Sigmoid colon (tissue), 7 donors: ENCODE measurements around the gene HEATR5A. TPM values are rescaled to one million over a fixed set of nuclear protein-coding genes. Genes with fewer than 3 reads are reported as not detected.

Source experiments
- DNase-seq: peaks from one replicate; pipeline ENCODE4 v3.0.0-alpha.2; 2019
- H3K27ac ChIP-seq, 4 donors: fragments of 200-600 bp; sonication (generic); one replicate each; pipeline ENCODE4 v1.5.1; 2016 to 2019; ENCODE audit warnings: mild to moderate bottlenecking in 1 of 4
- H3K27me3 ChIP-seq, 3 donors: fragments of 200-600 bp; sonication (generic); one replicate each; pipeline ENCODE4 v1.5.1; 2019; ENCODE audit warnings: mild to moderate bottlenecking in 1 of 3
- H3K36me3 ChIP-seq, 4 donors: fragments of 200-600 bp; sonication (generic); one replicate each; pipeline ENCODE4 v1.5.1; 2016 to 2019
- H3K4me1 ChIP-seq, 4 donors: fragments of 200-600 bp; sonication (generic); one replicate each; pipeline ENCODE4 v1.5.1; 2017 to 2019
- H3K4me3 ChIP-seq, 4 donors: fragments of 200-600 bp; sonication (generic); one replicate each; pipeline ENCODE4 v1.5.1; 2017 to 2019; ENCODE audit warnings: mild to moderate bottlenecking in 2 of 4, moderate library complexity in 1 of 4
- H3K9me3 ChIP-seq, 4 donors: fragments of 200-600 bp in 3 of 4; sonication (generic) in 3 of 4; one replicate each; pipeline versions ENCODE4 v1.5.1 to v1.6.1; 2013 to 2019
- CTCF ChIP-seq, 4 experiments: fragments of 450-650 bp in 3 of 4; fragments of 200-600 bp in 1 of 4; IDR thresholded peaks; one replicate each; pipeline ENCODE4 v1.5.1; 2016 to 2019; ENCODE audit warnings: antibody characterized with exemption in 4 of 4, mild to moderate bottlenecking in 3 of 4, moderate library complexity in 2 of 4
- EP300 ChIP-seq, 4 donors: sonication (generic); formaldehyde crosslinking; IDR thresholded peaks; one replicate each; pipeline ENCODE4 v1.6.1; 2017; ENCODE audit warnings: antibody characterized with exemption in 4 of 4
- POLR2A ChIP-seq, 2 donors: fragments of 450-650 bp; IDR thresholded peaks; one replicate each; pipeline ENCODE4 v1.6.1; 2016; ENCODE audit warnings: antibody characterized with exemption in 2 of 2, mild to moderate bottlenecking in 2 of 2, moderate library complexity in 2 of 2
- POLR2AphosphoS5 ChIP-seq, 4 donors: sonication (generic); formaldehyde crosslinking; IDR thresholded peaks; one replicate each; pipeline ENCODE4 v1.6.1; 2017; ENCODE audit warnings: antibody characterized with exemption in 4 of 4
- WGBS, 2 donors: extraction: QIAGEN DNeasy Blood & Tissue Kit; methylation state at CpG; one replicate each; pipeline ENCODE4 v1.1.7; 2013; 5-methylcytosine and 5-hydroxymethylcytosine counted together
- intact Hi-C: fragments of 100-400 bp; cut with DNase I; formaldehyde crosslinking; loops from one replicate; pipeline ENCODE4 v1.15.1; 2023
- polyA plus RNA-seq, 3 donors: library from polyadenylated mRNA; stranded (reverse); fragments of 200-250 nt; gene quantifications; one replicate each; pipeline ENCODE4 v1.2.3, GENCODE V29; 2013
- total RNA-seq, 4 donors: library from RNA; depleted of rRNA; stranded (reverse); fragments of >200 nt; gene quantifications; one replicate each; pipeline ENCODE4 v1.1.0, GENCODE V29; 2016
- donor health status: healthy with polysubstance abuse.
- donor health status: Bipolar disorder and iron deficiency.
- donor health status: healthy.

HEATR5A gene
- total and polyA plus RNA-seq, 7 donors: 9.3 to 41.9 (median 28.7) TPM

GRCh38 chr14:31275731-31276130, 144.6 kb downstream of the HEATR5A start:
- no peak for DNase-seq
- no peak for TF ChIP-seq EP300 (IDR thresholded peaks at IDR 0.05)
- TF ChIP-seq POLR2A (IDR thresholded peaks at IDR 0.05): no peak
- TF ChIP-seq POLR2AphosphoS5 (IDR thresholded peaks at IDR 0.05): no peak
- no peak for TF ChIP-seq CTCF (IDR thresholded peaks at IDR 0.05)
- Histone ChIP-seq H3K27me3 (no peaks in the 10 kb centered on the region), H3K4me1 (no peaks in the 10 kb centered on the region), H3K27ac (no peak overlapping the region), H3K9me3 (peaks cover 0 to 2% (median 0%) of the 10 kb centered on the region in 4 donors), H3K4me3 (no peak overlapping the region), H3K36me3 (no peaks in the 10 kb centered on the region)
- intact Hi-C loops: no loop called here

GRCh38 chr14:31271648-31272047, 148.7 kb downstream of the HEATR5A start:
- Histone ChIP-seq H3K4me1 (no peaks in the 10 kb centered on the region), H3K4me3 (no peak overlapping the region), H3K9me3 (no peaks in the 10 kb centered on the region), H3K27me3 (no peaks in the 10 kb centered on the region), H3K36me3 (no peaks in the 10 kb centered on the region), H3K27ac (no peak overlapping the region)
- intact Hi-C loops: no loop called here
- TF ChIP-seq EP300 (IDR thresholded peaks at IDR 0.05) (no peak), POLR2AphosphoS5 (IDR thresholded peaks at IDR 0.05) (no peak), POLR2A (IDR thresholded peaks at IDR 0.05) (no peak)
- no peak for DNase-seq
- WGBS, 2 donors: 95 to 97% methylated on average over 8 of the region's 8 CpGs

- Histone ChIP-seq H3K27me3 (no peaks in the 10 kb centered on the region), H3K9me3 (no peaks in the 10 kb centered on the region), H3K27ac (no peak overlapping the region), H3K36me3 (no peaks in the 10 kb centered on the region), H3K4me3 (no peak overlapping the region), H3K4me1 (peaks cover 0 to 8% (median 3%) of the 10 kb centered on the region in 4 donors)
- DNase-seq: no peak
- intact Hi-C loops: no loop called here
- WGBS, 2 donors: 77 to 79% methylated on average over 4 of the region's 4 CpGs
- TF ChIP-seq CTCF (IDR thresholded peaks at IDR 0.05) (peak in 1 of 4 experiments; percentile 13), POLR2A (IDR thresholded peaks at IDR 0.05) (no peak)
Measured at GRCh38 chr14:31270196-31270772, 150.1 kb downstream of the HEATR5A start.

GRCh38 chr14:31269634-31270195, 150.6 kb downstream of the HEATR5A start:
- H3K36me3 ChIP-seq: no peaks in the 10 kb centered on the region
- 87 to 94% methylated on average over 3 of the region's 3 CpGs for WGBS, 2 donors
- intact Hi-C loops: no loop called here

GRCh38 chr14:31268216-31268615, 152.1 kb downstream of the HEATR5A start:
- intact Hi-C loops: no loop called here
- DNase-seq: no peak
- Histone ChIP-seq H3K4me1 (peaks cover 0 to 19% (median 13%) of the 10 kb centered on the region in 4 donors), H3K36me3 (no peaks in the 10 kb centered on the region), H3K27ac (no peak overlapping the region), H3K9me3 (no peaks in the 10 kb centered on the region), H3K4me3 (no peak overlapping the region), H3K27me3 (no peaks in the 10 kb centered on the region)
- no peak for TF ChIP-seq CTCF (IDR thresholded peaks at IDR 0.05)
- TF ChIP-seq POLR2A (IDR thresholded peaks at IDR 0.05): no peak
- TF ChIP-seq POLR2AphosphoS5 (IDR thresholded peaks at IDR 0.05): no peak
- no peak for TF ChIP-seq EP300 (IDR thresholded peaks at IDR 0.05)
- 86 to 88% methylated on average over 3 of the region's 3 CpGs for WGBS, 2 donors

More at GRCh38 chr14:31269634-31270195, 150.6 kb downstream of the HEATR5A start:
- Histone ChIP-seq H3K9me3 (no peaks in the 10 kb centered on the region), H3K4me1 (peaks cover 0 to 9% (median 4%) of the 10 kb centered on the region in 4 donors), H3K4me3 (no peak overlapping the region), H3K27me3 (no peaks in the 10 kb centered on the region), H3K27ac (no peak overlapping the region)
- no peak for TF ChIP-seq POLR2AphosphoS5 (IDR thresholded peaks at IDR 0.05)
- no peak for DNase-seq
